HEK293T (cell line): ENCODE measurements around the gene EIPR1.

Experiments used
- ARNT ChIP-seq: fragments of 450-650 bp; IDR thresholded peaks from 2 replicates; pipeline ENCODE4 v1.6.1; 2017; ENCODE audit warnings: mild to moderate bottlenecking
- BHLHE40 ChIP-seq: fragments of 450-650 bp; IDR thresholded peaks from 2 replicates; pipeline ENCODE4 v1.6.1; 2016; ENCODE audit warnings: mild to moderate bottlenecking, moderate library complexity, borderline replicate concordance
- FOXM1 ChIP-seq: fragments of 450-650 bp; IDR thresholded peaks from 2 replicates; pipeline ENCODE4 v1.6.1; 2017; ENCODE audit warnings: mild to moderate bottlenecking, borderline replicate concordance
- PKNOX1 ChIP-seq: fragments of 450-650 bp; IDR thresholded peaks from 2 replicates; pipeline ENCODE4 v1.6.1; 2016
- SP1 ChIP-seq: fragments of 450-650 bp; IDR thresholded peaks from 2 replicates; pipeline ENCODE4 v1.6.1; 2017

DNA sequence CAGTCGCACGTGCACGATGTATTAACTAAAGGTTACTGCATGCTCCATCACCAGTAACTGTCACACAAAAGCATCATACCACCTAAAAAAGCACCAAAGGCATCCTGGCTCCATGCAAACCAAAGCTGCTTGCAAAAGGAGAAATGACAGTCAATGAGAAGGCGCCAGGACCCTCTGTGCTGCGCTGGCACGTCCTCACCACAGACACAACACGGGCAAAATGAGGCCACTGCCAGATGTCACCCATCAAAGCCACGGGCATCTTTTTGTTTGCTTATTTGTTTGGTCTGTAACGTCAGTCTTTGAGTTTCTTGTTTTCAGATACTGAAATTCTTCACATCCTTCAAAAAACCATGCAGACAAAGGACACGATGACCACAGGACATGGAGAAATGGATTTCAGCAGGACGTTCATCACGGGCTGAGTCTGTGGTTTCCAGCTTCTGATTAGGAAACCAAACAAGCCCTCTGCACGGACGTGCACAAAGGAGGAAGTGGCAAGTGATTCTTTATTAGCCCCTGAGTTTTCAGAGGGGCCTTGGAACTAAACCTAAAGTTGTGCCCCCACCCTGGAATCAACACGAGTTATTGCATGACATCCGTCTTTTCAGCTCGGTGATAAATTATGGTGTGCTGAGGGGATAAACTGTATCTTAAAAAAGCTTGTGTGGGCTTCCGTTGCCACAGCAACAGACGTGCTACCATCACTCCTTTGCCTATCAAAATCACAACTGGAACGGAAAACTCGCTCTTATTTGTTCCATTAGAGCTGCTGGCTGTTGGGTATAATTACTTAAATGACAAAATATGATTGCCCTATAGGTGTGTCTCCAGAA is 181.8 kb downstream of the EIPR1 start:
- no peak for TF ChIP-seq SP1
- TF ChIP-seq PKNOX1, result no peak
- no peak for TF ChIP-seq FOXM1
- no peak for TF ChIP-seq ARNT
- no peak for TF ChIP-seq BHLHE40
